NK-92 (cell line): Measurements from ENCODE around the gene MAP3K15.

ENCODE experiments used
- DNase-seq: peaks from one replicate; lab custom pipeline; 2025; ENCODE audit not compliant: unreplicated experiment; lab: John Stamatoyannopoulos, UW

Gene MAP3K15

GRCh38 chrX:19349264-19349663 is 166.0 kb downstream of the MAP3K15 start:
- no peak for DNase-seq

GRCh38 chrX:19347916-19348315 is 167.4 kb downstream of the MAP3K15 start:
- no peak for DNase-seq

- DNase-seq: no peak
Measured at GRCh38 chrX:19344661-19345060, 170.6 kb downstream of the MAP3K15 start.

GRCh38 chrX:19343535-19344408 is 171.5 kb downstream of the MAP3K15 start, which contains the start of gene PDHA1:
Gene PDHA1, plus strand, starts transcription at chrX:19343927. Its CDS starts 111 bp downstream, at chrX:19344038.
- DNase-seq: peak; percentile 41

GRCh38 chrX:19343085-19343534 is 172.2 kb downstream of the MAP3K15 start:
- no peak for DNase-seq

- DNase-seq: no peak
Measured at GRCh38 chrX:19342331-19342906, 172.9 kb downstream of the MAP3K15 start.

- no peak for DNase-seq
Measured at GRCh38 chrX:19334945-19335626, 180.2 kb downstream of the MAP3K15 start.

GRCh38 chrX:19332983-19333382 is 182.3 kb downstream of the MAP3K15 start:
- no peak for DNase-seq

GRCh38 chrX:19331831-19332230 is 183.5 kb downstream of the MAP3K15 start:
- no peak for DNase-seq

GRCh38 chrX:19326567-19326966 is 188.7 kb downstream of the MAP3K15 start:
- no peak for DNase-seq
